Osteocyte (in vitro differentiated cells): ENCODE data around the gene SH3RF3. TPM values are rescaled to one million over a fixed set of nuclear protein-coding genes. Genes with fewer than 3 reads are reported as not detected.
A peak's percentile ranks its signal among the peaks of the same experiment; 100 is the strongest.
"Not testable (repeated sequence)": the region's sequence is repeated elsewhere in the genome, so short reads cannot be mapped to it uniquely, and the experiment has no call there.

Source experiments
- DNase-seq: peaks from one replicate; pipeline ENCODE4 v3.0.0; 2021; ENCODE audit warnings: mixed read lengths; ENCODE audit not compliant: unreplicated experiment; ENCODE audit errors: extremely low spot score
- H3K27ac Mint-ChIP-seq: one replicate; pipeline ENCODE4 v1.8.0; 2021; ENCODE audit warnings: mild to moderate bottlenecking, mixed read lengths; ENCODE audit not compliant: unreplicated experiment
- H3K27me3 Mint-ChIP-seq: one replicate; pipeline ENCODE4 v1.8.0; 2021; ENCODE audit warnings: mixed read lengths; ENCODE audit not compliant: unreplicated experiment
- H3K36me3 Mint-ChIP-seq: one replicate; pipeline ENCODE4 v1.8.0; 2021; ENCODE audit warnings: mixed read lengths; ENCODE audit not compliant: unreplicated experiment
- H3K4me1 Mint-ChIP-seq: one replicate; pipeline ENCODE4 v1.8.0; 2021; ENCODE audit warnings: mixed read lengths; ENCODE audit not compliant: unreplicated experiment
- H3K4me3 Mint-ChIP-seq: one replicate; pipeline ENCODE4 v1.8.0; 2021; ENCODE audit warnings: mild to moderate bottlenecking, moderate library complexity, mixed read lengths; ENCODE audit not compliant: unreplicated experiment
- H3K9me3 Mint-ChIP-seq: one replicate; pipeline ENCODE4 v1.8.0; 2021; ENCODE audit warnings: mixed read lengths; ENCODE audit not compliant: unreplicated experiment
- total RNA-seq: library from RNA; stranded (reverse); gene quantifications from 2 replicates; pipeline ENCODE4 v1.2.1, GENCODE V29; 2021
- TF ChIP-seq, protein P1 (sequence below): fragments of 200-600 bp; sonication (generic); IDR thresholded peaks from 2 replicates; pipeline ENCODE4 v1.5.0; 2021; ENCODE audit warnings: antibody characterized with exemption, mild to moderate bottlenecking, moderate library complexity

The SH3RF3 gene
- total RNA-seq, 1 donor from 2014 or later: 79.4 TPM

DNA sequence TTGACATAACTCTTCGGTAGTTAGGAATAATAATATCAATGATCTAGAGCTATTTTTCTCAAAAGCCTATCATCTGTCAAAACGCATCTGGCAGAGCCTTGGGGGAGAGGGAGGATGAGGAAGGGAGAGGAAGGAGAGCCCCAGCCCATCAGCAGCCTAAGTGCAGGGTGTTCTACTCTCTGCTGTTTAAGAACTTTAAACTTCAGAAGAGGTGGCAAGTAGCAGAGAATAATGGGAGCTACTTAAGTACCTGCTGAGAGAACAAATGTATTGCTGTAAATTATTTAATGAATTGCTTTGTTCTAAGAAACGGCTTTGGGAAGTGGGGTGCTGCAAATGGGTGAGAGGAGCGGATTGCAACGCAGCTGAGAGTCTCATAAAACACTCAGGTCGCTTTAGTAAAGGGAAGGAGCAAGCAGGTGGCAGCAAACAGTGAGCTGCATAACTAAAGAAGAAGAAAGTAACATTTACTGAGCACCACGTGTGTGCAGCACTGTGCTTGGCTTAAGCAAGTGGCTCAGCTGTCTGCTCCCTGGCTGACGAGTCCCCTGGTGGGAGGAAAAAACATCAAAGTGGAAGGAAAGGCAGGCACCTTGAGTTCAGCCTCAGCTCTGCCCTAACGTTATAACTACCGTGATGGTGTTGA, 26.3 kb upstream of the SH3RF3 start:
- Mint-ChIP-seq H3K36me3 (no peaks in the 10 kb centered on the region), H3K9me3 (no peaks in the 10 kb centered on the region), H3K27me3 (peaks cover 61% of the 10 kb centered on the region), H3K27ac (no peak overlapping the region), H3K4me3 (no peak overlapping the region), H3K4me1 (no peaks in the 10 kb centered on the region)
- peak; percentile 19 for DNase-seq
- TF ChIP-seq, protein P1, sequence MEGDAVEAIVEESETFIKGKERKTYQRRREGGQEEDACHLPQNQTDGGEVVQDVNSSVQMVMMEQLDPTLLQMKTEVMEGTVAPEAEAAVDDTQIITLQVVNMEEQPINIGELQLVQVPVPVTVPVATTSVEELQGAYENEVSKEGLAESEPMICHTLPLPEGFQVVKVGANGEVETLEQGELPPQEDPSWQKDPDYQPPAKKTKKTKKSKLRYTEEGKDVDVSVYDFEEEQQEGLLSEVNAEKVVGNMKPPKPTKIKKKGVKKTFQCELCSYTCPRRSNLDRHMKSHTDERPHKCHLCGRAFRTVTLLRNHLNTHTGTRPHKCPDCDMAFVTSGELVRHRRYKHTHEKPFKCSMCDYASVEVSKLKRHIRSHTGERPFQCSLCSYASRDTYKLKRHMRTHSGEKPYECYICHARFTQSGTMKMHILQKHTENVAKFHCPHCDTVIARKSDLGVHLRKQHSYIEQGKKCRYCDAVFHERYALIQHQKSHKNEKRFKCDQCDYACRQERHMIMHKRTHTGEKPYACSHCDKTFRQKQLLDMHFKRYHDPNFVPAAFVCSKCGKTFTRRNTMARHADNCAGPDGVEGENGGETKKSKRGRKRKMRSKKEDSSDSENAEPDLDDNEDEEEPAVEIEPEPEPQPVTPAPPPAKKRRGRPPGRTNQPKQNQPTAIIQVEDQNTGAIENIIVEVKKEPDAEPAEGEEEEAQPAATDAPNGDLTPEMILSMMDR: no peak

GRCh38 chr2:109105113-109105512, 23.9 kb upstream of the SH3RF3 start:
- Mint-ChIP-seq H3K4me3 (no peak overlapping the region), H3K27ac (no peak overlapping the region), H3K27me3 (peaks cover 40% of the 10 kb centered on the region), H3K36me3 (no peaks in the 10 kb centered on the region), H3K4me1 (no peaks in the 10 kb centered on the region), H3K9me3 (no peaks in the 10 kb centered on the region)
- DNase-seq: peak; percentile 15
- TF ChIP-seq, protein P1: no peak

- Mint-ChIP-seq H3K4me1 (no peaks in the 10 kb centered on the region), H3K36me3 (no peaks in the 10 kb centered on the region), H3K9me3 (no peaks in the 10 kb centered on the region), H3K27ac (no peak overlapping the region), H3K27me3 (peaks cover 17% of the 10 kb centered on the region), H3K4me3 (no peak overlapping the region)
- peak; percentile 62 for DNase-seq
- TF ChIP-seq, protein P1: no peak
Observed at GRCh38 chr2:109108740-109109139, 20.3 kb upstream of the SH3RF3 start.

DNA sequence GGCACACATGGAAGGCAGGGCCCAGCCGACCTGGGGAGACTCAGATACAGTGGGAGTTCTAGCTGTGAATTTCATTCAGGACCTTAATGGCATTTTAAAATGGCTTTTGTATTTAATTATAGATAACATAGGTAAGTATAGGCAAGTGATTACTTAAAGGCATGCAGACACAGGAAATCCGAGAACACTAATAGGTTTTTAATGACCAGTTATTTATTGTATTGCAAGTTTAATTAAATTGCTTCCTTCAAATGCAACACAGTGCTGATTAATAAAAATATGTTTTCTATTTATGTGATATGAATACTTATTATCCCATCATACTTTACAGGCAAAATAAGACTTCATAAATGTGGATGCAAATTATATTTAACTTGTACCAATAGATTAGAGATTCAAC, 19.7 kb upstream of the SH3RF3 start:
- TF ChIP-seq, protein P1: no peak
- Mint-ChIP-seq H3K4me3 (no peak overlapping the region), H3K36me3 (no peaks in the 10 kb centered on the region), H3K9me3 (no peaks in the 10 kb centered on the region), H3K27me3 (peaks cover 20% of the 10 kb centered on the region), H3K4me1 (no peaks in the 10 kb centered on the region), H3K27ac (no peak overlapping the region)
- DNase-seq: no peak

- no peak for DNase-seq
- no peak overlapping the region for H3K27ac Mint-ChIP-seq
- TF ChIP-seq, protein P1: no peak
- no peaks in the 10 kb centered on the region for H3K9me3 Mint-ChIP-seq
- peaks cover 24% of the 10 kb centered on the region for H3K27me3 Mint-ChIP-seq
- no peaks in the 10 kb centered on the region for H3K36me3 Mint-ChIP-seq
- no peaks in the 10 kb centered on the region for H3K4me1 Mint-ChIP-seq
- H3K4me3 Mint-ChIP-seq: no peak overlapping the region
Observed at GRCh38 chr2:109110170-109110569, 18.8 kb upstream of the SH3RF3 start.

DNA sequence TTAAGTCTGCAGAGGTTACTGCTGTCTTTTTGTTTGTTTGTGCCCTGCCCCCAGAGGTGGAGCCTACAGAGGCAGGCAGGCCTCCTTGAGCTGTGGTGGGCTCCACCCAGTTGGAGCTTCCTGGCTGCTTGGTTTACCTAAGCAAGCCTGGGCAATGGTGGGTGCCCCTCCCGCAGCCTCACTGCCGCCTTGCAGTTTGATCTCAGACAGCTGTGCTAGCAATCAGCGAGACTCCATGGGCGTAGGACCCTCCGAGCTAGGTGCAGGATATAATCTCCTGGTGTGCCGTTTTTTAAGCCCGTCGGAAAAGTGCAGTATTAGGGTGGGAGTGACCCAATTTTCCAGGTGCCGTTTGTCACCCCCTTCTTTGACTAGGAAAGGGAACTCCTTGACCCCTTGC, 11.8 kb upstream of the SH3RF3 start:
- not testable (repeated sequence) for H3K27ac Mint-ChIP-seq, H3K4me1 Mint-ChIP-seq, H3K36me3 Mint-ChIP-seq, H3K9me3 Mint-ChIP-seq, H3K4me3 Mint-ChIP-seq
- DNase-seq: peak; percentile 44
- H3K27me3 Mint-ChIP-seq: peaks cover 42% of the 10 kb centered on the region
